ENCODE data around the gene MME. TPM values are rescaled to one million over a fixed set of nuclear protein-coding genes. Genes with fewer than 3 reads are reported as not detected.
"Not testable (repeated sequence)": the region's sequence is repeated elsewhere in the genome, so short reads cannot be mapped to it uniquely, and the experiment has no call there.

MME gene
- total RNA-seq, 1 donor from 2014 or later = 3.2 TPM

- no peak for ATAC-seq (ENCODE audit: poor library complexity)
- DNase-seq = no peak
- intact Hi-C loops (cut with DNase I) = no loop called here
These were observed 32.7 kb downstream of the MME start for GRCh38 chr3:155112661-155113389.

GRCh38 chr3:155124745-155125144 is 44.6 kb downstream of the MME start:
- ATAC-seq (ENCODE audit: poor library complexity); DNase-seq; intact Hi-C loops (cut with DNase I): not testable (repeated sequence)

GRCh38 chr3:155129396-155129795 is 49.3 kb downstream of the MME start:
- no peak for ATAC-seq (ENCODE audit: poor library complexity)
- intact Hi-C loops (cut with DNase I) = no loop called here

GRCh38 chr3:155130001-155130400 is 49.9 kb downstream of the MME start:
- ATAC-seq (ENCODE audit: poor library complexity) (no peak), DNase-seq (no peak)
- intact Hi-C loops (cut with DNase I) = no loop called here

More at GRCh38 chr3:155129396-155129795, 49.3 kb downstream of the MME start:
- no peak for DNase-seq

- ATAC-seq (ENCODE audit: poor library complexity) (peak; percentile 70), DNase-seq (no peak)
- intact Hi-C loops (cut with DNase I) = no loop called here
These were observed 51.0 kb downstream of the MME start for GRCh38 chr3:155131104-155131503.

- DNase-seq; intact Hi-C loops (cut with DNase I); ATAC-seq (ENCODE audit: poor library complexity): not testable (repeated sequence)
These were observed 54.2 kb downstream of the MME start for GRCh38 chr3:155134311-155134710.

- DNase-seq = no peak
- intact Hi-C loops (cut with DNase I) = no loop called here
- ATAC-seq (ENCODE audit: poor library complexity) = no peak
These were observed 54.9 kb downstream of the MME start for GRCh38 chr3:155135003-155135402.

GRCh38 chr3:155138677-155139076 is 58.6 kb downstream of the MME start:
- no peak for ATAC-seq (ENCODE audit: poor library complexity)
- no peak for DNase-seq
- intact Hi-C loops (cut with DNase I) = no loop called here

- ATAC-seq (ENCODE audit: poor library complexity) = no peak
- DNase-seq = no peak
- intact Hi-C loops (cut with DNase I) = no loop called here
These were observed 67.5 kb downstream of the MME start for GRCh38 chr3:155147588-155147987.

- ATAC-seq (ENCODE audit: poor library complexity) (no peak), DNase-seq (no peak)
- intact Hi-C loops (cut with DNase I) = no loop called here
These were observed 69.4 kb downstream of the MME start for GRCh38 chr3:155149494-155149893.

GRCh38 chr3:155153242-155154186 is 73.4 kb downstream of the MME start:
- ATAC-seq (ENCODE audit: poor library complexity) (no peak), DNase-seq (no peak)
- intact Hi-C loops (cut with DNase I) = no loop called here

GRCh38 chr3:155154255-155154654 is 74.1 kb downstream of the MME start:
- intact Hi-C loops (cut with DNase I) = no loop called here
- DNase-seq (no peak), ATAC-seq (ENCODE audit: poor library complexity) (no peak)

- DNase-seq (no peak), ATAC-seq (ENCODE audit: poor library complexity) (no peak)
- intact Hi-C loops (cut with DNase I) = no loop called here
These were observed 78.4 kb downstream of the MME start for GRCh38 chr3:155158346-155159037.

- no peak for ATAC-seq (ENCODE audit: poor library complexity)
- intact Hi-C loops (cut with DNase I) = no loop called here
- no peak for DNase-seq
These were observed 79.2 kb downstream of the MME start for GRCh38 chr3:155159301-155159700.

GRCh38 chr3:155161640-155162292 is 81.6 kb downstream of the MME start:
- intact Hi-C loops (cut with DNase I) = no loop called here
- DNase-seq (no peak), ATAC-seq (ENCODE audit: poor library complexity) (no peak)

- intact Hi-C loops (cut with DNase I) = no loop called here
- no peak for ATAC-seq (ENCODE audit: poor library complexity)
These were observed 84.2 kb downstream of the MME start for GRCh38 chr3:155164306-155164705.

GRCh38 chr3:155166441-155166840 is 86.3 kb downstream of the MME start:
- ATAC-seq (ENCODE audit: poor library complexity) (no peak), DNase-seq (no peak)
- intact Hi-C loops (cut with DNase I) = no loop called here

More at GRCh38 chr3:155164306-155164705, 84.2 kb downstream of the MME start:
- DNase-seq = no peak

GRCh38 chr3:155169197-155169596 is 89.1 kb downstream of the MME start:
- ATAC-seq (ENCODE audit: poor library complexity) = no peak
- DNase-seq = no peak
- intact Hi-C loops (cut with DNase I) = no loop called here

GRCh38 chr3:155173771-155174170 is 93.7 kb downstream of the MME start:
- DNase-seq (no peak), ATAC-seq (ENCODE audit: poor library complexity) (no peak)
- intact Hi-C loops (cut with DNase I) = no loop called here
